Stimulated activated CD4-positive, alpha-beta T cell treated with anti-CD3 and anti-CD28 coated beads, Interleukin-15, amount 100 ng/mL, for 24 hours (primary cell): ENCODE data around the gene AKR1E2.
A peak's percentile ranks its signal among the peaks of the same experiment; 100 is the strongest.

Experiments used
- DNase-seq: peaks from one replicate; pipeline ENCODE4 v3.0.0-alpha.2; 2020

Gene AKR1E2

GRCh38 chr10:4825868-4826791 is at the start of gene AKR1E2:
AKR1E2 (plus strand) TSS chr10:4826207; CDS start chr10:4826325, 118 bp downstream.
- DNase-seq: peak; percentile 92

DNA sequence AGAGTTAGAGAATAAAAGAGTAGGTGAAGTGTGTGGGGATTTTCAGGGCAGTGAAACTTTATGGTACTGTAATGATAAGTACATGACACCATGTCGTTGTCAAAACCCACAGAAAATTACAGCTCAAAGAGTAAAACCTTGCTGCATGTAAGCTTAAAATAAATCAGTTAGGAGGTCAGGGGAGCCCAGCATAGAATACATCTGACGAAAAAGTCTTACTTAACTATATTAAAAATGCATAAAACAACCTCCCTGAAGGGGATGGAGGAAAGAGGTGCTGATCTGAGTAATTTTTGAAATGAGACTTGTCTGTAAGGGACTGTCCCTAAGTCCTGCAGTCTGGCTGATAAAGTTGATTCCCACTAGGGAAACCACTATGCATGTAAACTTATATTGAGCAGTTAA is 49.8 kb upstream of the AKR1E2 start:
- DNase-seq: no peak

DNA sequence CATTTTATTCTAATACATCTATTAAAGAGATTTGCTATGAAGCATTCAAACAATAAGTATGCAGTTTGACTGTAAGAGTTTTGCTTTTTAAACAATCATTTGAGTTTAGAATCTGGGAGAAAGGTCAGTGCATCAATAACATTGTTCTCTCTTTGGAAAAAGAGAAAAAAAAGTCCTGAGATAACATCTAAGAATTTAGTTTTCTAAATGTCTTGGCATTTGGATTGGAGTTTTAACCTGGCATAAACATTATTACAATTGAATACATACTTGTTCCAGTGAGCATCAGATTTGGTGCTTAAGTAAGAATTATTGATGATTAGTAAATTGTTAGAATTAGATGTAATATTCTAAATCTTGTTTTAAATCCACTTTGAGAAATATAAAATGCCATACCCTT is 47.2 kb upstream of the AKR1E2 start:
- no peak for DNase-seq

GRCh38 chr10:4780091-4780490 is 45.9 kb upstream of the AKR1E2 start:
- no peak for DNase-seq

- DNase-seq: no peak
Measured at GRCh38 chr10:4780782-4781181, 45.2 kb upstream of the AKR1E2 start.

DNA sequence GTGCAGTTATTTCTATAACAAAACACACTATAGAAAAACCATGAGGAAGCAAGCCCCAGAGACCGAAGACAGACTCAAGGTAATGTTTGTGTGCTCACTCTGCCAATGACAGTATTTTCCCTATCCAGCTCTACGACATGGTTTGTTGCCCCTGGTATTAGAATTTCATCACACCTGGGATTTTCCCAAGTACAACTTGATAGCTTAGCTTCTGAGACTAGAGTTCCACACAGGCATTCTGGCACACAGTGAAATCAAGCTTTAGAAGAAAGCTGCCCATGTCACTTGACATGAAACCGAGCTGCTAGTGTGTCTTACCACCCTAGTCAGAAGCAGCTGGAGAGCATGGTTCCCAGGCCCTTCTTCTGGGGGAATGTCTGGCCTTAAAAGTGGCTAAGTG is 44.1 kb upstream of the AKR1E2 start:
- no peak for DNase-seq

DNA sequence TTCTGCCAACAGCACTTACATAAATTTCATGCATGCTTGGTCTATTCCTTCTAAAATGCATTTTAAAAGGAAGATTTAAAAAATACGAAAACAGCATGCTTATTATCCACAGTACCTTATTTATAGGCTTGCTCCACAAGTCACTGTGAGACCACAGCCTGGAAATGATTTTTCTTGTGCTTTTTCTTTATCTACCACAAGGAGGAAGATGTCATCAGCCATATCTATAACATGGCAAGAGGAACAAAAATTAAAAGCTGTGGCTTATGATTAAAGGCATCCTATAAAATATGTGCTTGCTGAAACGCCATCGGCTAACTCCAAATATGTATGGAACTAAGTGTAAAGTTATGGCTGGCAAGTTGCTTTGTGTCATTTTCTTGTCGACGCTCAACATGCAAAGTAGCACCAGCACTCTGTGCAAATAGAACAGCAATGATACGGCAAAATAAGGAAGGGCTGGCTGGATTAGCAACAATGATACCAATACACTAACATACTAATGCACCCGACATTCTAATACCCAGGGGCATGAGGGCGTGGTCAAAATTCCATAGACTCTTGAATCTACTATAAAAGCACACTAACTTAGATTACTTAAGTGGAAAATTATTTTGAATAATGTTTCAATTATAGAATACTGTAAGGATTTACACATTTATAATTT is 41.2 kb upstream of the AKR1E2 start:
- no peak for DNase-seq

- no peak for DNase-seq
Measured at GRCh38 chr10:4786043-4786839, 39.8 kb upstream of the AKR1E2 start.

DNA sequence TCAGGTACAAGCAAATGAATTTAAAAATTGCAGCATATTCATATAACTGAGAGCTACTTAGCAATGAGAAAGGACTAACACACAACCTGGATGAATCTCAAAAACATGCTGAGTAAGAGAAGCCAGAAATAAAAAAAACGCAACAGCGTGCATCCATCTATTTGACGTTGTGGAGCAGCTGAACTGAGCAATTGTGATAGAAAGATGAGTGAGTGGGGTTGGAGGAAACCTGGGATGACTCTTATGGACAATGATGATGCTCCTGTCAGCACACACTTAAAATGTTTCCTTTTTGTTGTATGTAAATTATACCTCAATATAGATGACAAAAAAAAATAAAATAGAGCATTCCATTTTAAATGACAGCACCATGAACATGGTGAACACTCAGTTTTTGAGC is 36.0 kb upstream of the AKR1E2 start:
- no peak for DNase-seq

- no peak for DNase-seq
Measured at GRCh38 chr10:4790922-4791321, 35.1 kb upstream of the AKR1E2 start.

DNA sequence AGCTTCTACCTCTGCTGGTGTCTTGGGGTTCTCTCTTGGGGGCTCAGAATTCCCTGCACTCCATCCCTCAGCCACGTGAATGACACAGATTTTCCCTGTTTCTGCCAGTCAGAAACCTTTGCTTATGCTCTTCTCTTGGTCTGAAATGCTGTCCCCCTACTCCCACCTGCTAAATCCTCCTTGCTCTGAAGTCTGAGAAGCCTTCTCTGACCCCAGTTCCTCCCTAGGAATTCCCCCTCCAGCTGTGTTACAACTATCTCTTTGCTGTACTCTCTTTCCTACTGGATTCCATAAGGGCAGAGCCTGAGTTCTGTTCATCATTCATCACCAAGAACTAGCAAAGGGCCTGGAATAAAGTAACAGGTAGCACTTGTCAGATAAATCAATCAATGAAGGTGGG is 33.6 kb upstream of the AKR1E2 start:
- no peak for DNase-seq

DNA sequence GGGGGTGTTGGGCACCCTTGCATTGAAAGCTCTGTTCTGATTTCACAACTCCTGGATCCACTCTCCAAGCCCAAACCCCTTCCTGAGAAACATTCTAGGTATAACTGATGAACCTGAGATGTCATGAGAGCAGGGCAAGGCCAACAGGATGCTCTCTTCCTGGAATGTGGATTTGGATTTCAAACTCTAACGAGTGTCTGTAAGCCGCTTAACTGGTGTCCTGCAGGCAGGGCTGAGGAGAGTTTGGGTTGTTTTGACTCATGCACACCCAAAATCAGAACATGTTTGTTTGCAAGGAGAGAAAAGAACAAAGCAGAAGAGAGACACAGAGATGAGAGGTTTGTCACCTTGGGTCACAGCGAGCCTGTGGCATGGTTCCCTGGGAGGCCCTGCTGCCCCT is 24.6 kb upstream of the AKR1E2 start:
- DNase-seq: no peak

DNA sequence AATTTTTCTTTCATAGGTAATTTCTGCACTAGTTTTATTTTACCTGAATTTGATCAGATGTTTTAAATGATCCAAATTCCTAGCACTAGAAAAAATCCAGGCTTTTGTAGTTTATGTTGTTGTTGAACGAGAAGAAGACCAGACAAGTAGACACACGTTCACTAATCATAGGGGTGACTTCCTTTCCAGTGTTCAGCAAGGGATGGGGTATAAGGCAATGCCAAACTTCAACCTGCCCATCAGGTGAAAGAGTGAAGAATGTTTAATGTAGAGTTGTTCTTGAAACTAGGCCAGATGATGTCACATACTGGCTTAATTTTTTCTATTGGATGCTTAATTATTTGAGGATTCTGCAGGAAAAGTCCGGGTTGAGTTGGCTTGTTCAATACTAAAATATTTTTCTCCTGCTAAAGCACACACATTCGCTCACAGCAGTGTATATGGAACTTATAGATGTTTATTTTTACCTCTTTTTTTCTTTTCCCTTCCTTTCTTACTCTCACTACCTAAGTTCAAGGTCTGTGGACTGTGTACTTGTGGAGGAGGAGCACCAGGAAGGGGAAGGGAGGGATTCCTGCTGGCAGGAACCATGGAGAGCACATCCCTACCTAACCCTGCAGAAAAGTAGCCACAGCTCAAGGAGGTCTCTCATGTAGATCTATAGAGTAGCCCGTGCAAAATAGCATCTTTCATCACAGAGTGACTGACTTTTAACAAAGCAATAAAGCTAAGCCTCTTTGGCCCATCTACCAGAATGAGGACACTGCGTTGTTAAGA is 23.1 kb upstream of the AKR1E2 start:
- no peak for DNase-seq

GRCh38 chr10:4803822-4804221 is 22.2 kb upstream of the AKR1E2 start:
- DNase-seq: no peak

DNA sequence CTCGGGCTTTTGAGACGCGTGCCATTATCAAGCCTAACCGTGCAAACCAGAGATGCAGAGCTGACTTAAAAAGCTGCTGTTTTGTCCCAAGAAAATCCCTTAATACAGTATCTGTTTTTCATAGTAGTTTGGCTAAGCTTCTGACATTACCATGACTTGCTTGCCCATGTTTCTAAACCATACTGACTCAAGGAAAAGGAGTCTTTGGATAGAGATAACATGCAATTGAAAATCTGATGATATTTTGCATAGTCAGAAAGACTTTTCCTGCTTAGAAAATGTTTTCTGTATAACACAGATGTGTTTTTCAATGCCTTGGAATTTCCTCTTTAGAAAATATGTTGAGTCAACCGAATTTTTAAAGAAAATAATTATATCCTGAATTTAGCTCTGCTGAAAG is 21.5 kb upstream of the AKR1E2 start:
- DNase-seq: no peak

- DNase-seq: no peak
Measured at GRCh38 chr10:4806534-4806933, 19.5 kb upstream of the AKR1E2 start.

GRCh38 chr10:4807761-4808507 is 18.1 kb upstream of the AKR1E2 start:
- DNase-seq: no peak

GRCh38 chr10:4809156-4809555 is 16.9 kb upstream of the AKR1E2 start:
- no peak for DNase-seq

DNA sequence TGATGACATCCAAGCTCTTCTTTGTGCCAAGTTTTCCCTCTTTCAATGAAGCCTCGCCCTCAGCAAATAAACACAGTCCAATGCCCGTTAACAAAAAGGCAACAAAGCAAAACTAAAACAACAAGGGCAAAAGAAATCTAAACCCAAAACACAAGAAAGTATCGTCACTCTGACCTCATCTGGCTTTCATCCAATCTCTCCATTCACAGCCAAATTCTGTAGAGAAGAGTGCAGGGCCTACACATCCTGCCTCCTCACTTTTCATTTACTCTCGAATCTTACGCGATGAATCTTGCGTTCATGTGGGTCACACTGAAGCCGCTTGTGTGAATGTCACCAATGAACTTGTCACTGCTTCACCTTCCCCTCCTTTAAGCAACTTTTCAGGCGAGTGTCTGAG is 15.9 kb upstream of the AKR1E2 start:
- no peak for DNase-seq

- no peak for DNase-seq
Measured at GRCh38 chr10:4812046-4812445, 14.0 kb upstream of the AKR1E2 start.

GRCh38 chr10:4813023-4813422 is 13.0 kb upstream of the AKR1E2 start:
- peak; percentile 12 for DNase-seq

DNA sequence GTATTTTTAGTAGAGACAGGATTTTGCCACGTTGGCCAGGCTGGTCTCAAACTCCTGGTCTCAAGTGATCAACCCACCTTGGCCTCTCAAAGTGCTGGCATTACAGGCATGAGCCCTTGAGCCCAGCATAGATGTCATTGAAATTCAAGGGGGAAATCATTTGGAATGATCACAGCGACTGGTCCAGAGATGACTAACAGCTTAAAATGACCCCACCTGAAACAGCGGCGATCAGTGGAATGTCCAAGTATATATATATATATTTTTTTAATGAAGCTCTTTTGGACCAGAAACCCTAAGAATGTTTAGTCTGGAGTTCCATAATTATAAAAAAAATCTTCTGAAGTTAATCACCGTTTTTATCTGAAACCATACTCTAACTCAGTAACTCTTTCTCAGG is 12.5 kb upstream of the AKR1E2 start:
- DNase-seq: no peak
